Kidney epithelial cell (primary cell): ENCODE measurements around the gene IFIT1B. TPM values are rescaled to one million over a fixed set of nuclear protein-coding genes. Genes with fewer than 3 reads are reported as not detected.
"Not testable (repeated sequence)": the region's sequence is repeated elsewhere in the genome, so short reads cannot be mapped to it uniquely, and the experiment has no call there.

ENCODE experiments used
- DNase-seq: peaks from one replicate; pipeline ENCODE4 v3.0.0-alpha.2; 2010; ENCODE audit warnings: low read depth
- H3K27me3 ChIP-seq: 2 replicates; pipeline ENCODE4 v1.6.0; 2011; ENCODE audit warnings: low read length; ENCODE audit not compliant: control insufficient read depth, insufficient read depth
- H3K36me3 ChIP-seq: 2 replicates; pipeline ENCODE4 v1.5.1; 2011; ENCODE audit warnings: low read length; ENCODE audit not compliant: control insufficient read depth, insufficient read depth
- H3K4me3 ChIP-seq: 2 replicates; pipeline ENCODE4 v1.5.1; 2011; ENCODE audit warnings: low read depth, mild to moderate bottlenecking, control low read depth, low read length
- total RNA-seq: library from RNA; depleted of rRNA; stranded (reverse); fragments of >200 nt; gene quantifications from 2 replicates; pipeline ENCODE4 v1.2.3, GENCODE V29; 2015
- TF ChIP-seq, protein P1 (sequence below): IDR thresholded peaks from 2 replicates; pipeline ENCODE4 v1.5.1; 2011; ENCODE audit warnings: mild to moderate bottlenecking, moderate library complexity, low read length, control low read depth, inconsistent platforms; ENCODE audit not compliant: insufficient read depth, poor library complexity, severe bottlenecking

Gene IFIT1B
- total RNA-seq, 1 donor from 2014 or later = not detected

- Histone ChIP-seq H3K36me3 (no peaks in the 10 kb centered on the region), H3K4me3 (no peak overlapping the region), H3K27me3 (no peaks in the 10 kb centered on the region)
- DNase-seq = no peak
- TF ChIP-seq, protein P1, sequence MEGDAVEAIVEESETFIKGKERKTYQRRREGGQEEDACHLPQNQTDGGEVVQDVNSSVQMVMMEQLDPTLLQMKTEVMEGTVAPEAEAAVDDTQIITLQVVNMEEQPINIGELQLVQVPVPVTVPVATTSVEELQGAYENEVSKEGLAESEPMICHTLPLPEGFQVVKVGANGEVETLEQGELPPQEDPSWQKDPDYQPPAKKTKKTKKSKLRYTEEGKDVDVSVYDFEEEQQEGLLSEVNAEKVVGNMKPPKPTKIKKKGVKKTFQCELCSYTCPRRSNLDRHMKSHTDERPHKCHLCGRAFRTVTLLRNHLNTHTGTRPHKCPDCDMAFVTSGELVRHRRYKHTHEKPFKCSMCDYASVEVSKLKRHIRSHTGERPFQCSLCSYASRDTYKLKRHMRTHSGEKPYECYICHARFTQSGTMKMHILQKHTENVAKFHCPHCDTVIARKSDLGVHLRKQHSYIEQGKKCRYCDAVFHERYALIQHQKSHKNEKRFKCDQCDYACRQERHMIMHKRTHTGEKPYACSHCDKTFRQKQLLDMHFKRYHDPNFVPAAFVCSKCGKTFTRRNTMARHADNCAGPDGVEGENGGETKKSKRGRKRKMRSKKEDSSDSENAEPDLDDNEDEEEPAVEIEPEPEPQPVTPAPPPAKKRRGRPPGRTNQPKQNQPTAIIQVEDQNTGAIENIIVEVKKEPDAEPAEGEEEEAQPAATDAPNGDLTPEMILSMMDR = no peak
Observed at GRCh38 chr10:89404104-89405047, 26.5 kb downstream of the IFIT1B start.

GRCh38 chr10:89406178-89406577 is 28.3 kb downstream of the IFIT1B start:
- not testable (repeated sequence) for H3K4me3 ChIP-seq, H3K27me3 ChIP-seq, DNase-seq, H3K36me3 ChIP-seq

DNA sequence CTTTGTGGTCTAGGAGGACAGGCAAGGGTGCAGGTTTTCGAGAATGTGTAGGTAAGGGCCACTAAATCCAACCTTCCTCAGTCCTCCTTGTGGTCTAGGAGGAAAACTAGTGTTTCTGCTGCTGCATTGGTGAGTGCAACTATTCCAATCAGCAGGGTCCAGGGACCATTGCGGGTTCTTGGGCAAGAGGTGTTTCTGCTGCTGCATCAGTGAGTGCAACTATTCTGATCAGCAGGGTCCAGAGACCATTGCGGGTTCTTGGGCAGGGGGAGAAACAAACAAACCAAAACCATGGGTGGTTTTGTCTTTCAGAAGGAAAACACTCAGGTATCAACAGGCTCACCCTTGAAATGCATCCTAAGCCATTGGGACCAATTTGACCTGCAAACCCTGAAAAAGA is 29.9 kb downstream of the IFIT1B start:
- H3K4me3 ChIP-seq, H3K27me3 ChIP-seq, DNase-seq, H3K36me3 ChIP-seq: not testable (repeated sequence)

DNA sequence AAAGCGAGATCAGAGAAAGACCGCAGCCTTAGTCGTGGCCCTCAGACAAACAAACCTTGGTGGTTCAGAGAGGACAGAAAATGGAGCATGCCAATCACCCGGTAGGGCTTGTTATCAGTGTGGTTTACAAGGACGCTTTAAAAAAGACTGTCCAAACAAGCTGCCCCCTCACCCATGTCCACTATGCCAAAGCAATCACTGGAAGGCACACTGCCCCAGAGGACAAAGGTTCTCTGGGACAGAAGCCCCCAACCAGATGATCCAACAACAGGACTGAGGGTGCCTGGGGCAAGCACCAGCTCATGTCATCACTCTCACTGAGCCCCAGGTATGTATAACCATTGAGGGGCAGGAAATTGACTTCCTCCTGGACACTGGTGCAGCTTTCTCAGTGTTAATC is 31.4 kb downstream of the IFIT1B start:
- not testable (repeated sequence) for H3K4me3 ChIP-seq, H3K27me3 ChIP-seq, H3K36me3 ChIP-seq, DNase-seq

DNA sequence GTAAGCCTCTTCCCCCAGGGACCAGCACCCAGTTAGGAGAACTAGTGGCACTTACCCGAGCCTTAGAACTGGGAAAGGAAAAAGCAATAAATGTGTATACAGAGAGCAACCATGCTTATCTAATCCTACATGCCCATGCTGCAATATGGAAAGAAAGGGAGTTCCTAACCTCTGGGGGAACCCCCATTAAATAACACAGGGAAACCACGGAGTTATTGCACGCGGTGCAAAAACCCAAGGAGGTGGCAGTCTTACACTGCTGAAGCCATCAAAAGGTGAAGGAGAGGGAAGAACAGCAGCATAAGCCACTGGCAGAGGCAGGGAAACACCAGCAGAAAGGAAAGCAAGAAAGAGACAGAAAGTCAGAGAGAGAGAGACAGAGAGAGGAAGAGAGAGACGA is 32.7 kb downstream of the IFIT1B start:
- not testable (repeated sequence) for H3K4me3 ChIP-seq, H3K36me3 ChIP-seq, H3K27me3 ChIP-seq, DNase-seq

DNA sequence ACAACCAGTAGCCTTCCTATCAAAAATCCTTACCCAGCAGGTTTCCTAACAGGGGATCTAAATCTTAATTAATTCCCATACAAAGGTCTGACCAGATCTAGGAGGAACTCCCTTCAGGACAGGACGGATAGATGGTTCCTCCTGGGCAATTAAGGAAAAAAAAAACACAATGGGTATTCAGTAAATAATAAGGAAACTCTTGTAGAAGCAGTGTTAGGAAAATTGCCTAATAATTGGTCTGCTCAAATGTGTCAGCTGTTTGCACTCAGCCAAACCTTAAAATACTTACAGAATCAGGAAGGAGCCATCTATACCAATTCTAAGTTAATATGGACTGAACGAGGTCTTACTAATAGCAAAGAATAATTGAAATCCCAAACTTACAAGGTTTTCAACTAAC is 33.3 kb downstream of the IFIT1B start:
- not testable (repeated sequence) for DNase-seq, H3K27me3 ChIP-seq

DNA sequence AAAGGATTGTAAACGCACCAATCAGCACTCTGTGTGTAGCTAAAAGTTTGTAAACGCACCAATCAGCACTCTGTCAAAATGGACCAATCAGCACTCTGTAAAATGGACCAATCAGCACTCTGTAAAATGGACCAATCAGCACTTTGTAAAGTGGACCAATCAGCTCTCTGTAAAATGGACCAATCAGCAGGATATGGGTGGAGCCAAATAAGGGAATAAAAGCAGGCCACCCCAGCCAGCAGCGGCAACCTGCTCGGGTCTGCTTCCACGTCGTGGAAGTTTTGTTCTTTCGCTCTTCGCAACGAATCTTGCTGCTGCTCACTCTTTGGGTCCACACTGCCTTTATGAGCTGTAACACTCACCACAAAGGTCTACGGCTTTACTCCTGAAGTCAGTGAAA is 34.4 kb downstream of the IFIT1B start:
- H3K36me3 ChIP-seq, H3K4me3 ChIP-seq, H3K27me3 ChIP-seq, DNase-seq: not testable (repeated sequence)

More for the DNA sequence above, 33.3 kb downstream of the IFIT1B start:
- not testable (repeated sequence) for H3K4me3 ChIP-seq, H3K36me3 ChIP-seq

GRCh38 chr10:89413398-89413912 is 35.6 kb downstream of the IFIT1B start:
- Histone ChIP-seq H3K4me3 (no peak overlapping the region), H3K27me3 (no peaks in the 10 kb centered on the region), H3K36me3 (no peaks in the 10 kb centered on the region)
- TF ChIP-seq, protein P1 = no peak
- DNase-seq = no peak
